ENCODE data around the gene CFAP410. TPM values are rescaled to one million over a fixed set of nuclear protein-coding genes. Genes with fewer than 3 reads are reported as not detected.

Gene CFAP410
- total RNA-seq, 1 donor from 2014 or later, result 20.6 TPM

DNA sequence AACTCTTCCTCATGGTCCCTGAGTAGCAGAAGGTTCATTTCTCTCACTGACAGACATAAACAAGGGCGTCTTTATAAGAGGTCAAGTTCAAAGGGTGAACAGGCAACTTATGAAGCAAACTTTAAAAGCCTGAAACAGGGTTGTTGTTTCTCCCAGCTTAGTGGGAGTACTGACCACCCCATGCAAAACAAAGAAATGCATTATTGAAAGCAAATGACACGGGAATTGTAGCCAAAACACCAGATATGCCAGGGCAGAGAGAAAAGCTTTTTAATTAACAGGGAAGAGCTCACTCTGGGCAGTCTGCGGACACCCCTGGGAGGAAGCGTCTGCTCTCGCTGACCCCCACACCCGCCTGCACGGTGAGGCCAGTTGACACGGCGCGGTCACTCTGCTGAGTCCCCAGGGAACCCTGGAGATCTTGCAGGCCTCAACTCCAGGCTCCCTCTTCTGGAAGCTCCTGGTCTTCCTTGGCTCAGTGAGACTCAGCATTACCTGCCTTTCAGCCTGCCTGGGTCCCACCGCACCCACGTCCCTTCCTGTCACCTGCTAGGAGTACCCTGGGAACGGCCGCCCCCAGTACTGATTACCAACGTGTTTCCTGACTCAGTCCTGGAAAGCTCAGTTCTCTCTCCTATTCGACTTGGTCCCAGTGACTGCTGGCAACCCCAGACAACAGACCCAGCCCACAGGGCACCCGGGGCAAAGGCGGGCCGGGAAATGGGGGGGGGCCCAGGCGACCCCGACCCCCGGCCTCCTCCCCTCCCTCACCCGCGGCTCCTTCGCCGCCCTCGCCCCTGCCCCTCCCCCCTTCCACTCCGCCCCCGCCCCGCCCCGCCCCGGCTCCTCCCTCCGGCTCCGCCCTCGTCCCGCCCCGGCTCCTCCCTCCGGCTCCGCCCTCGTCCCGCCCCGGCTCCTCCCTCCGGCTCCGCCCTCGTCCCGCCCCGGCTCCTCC, 972 bp downstream of the CFAP410 start:
- peak; percentile 84 for DNase-seq
- Mint-ChIP-seq H3K9me3 (ENCODE audit: unreplicated experiment) (peaks cover 10% of the 10 kb centered on the region), H3K27me3 (ENCODE audit: unreplicated experiment) (peaks cover 17% of the 10 kb centered on the region), H3K4me3 (ENCODE audit: unreplicated experiment) (peak overlapping the region; percentile 84), H3K36me3 (ENCODE audit: unreplicated experiment) (no peaks in the 10 kb centered on the region), H3K4me1 (ENCODE audit: low read depth, unreplicated experiment) (peaks cover 17% of the 10 kb centered on the region), H3K27ac (ENCODE audit: unreplicated experiment) (peak overlapping the region; percentile 83)
- TF ChIP-seq, protein P1, sequence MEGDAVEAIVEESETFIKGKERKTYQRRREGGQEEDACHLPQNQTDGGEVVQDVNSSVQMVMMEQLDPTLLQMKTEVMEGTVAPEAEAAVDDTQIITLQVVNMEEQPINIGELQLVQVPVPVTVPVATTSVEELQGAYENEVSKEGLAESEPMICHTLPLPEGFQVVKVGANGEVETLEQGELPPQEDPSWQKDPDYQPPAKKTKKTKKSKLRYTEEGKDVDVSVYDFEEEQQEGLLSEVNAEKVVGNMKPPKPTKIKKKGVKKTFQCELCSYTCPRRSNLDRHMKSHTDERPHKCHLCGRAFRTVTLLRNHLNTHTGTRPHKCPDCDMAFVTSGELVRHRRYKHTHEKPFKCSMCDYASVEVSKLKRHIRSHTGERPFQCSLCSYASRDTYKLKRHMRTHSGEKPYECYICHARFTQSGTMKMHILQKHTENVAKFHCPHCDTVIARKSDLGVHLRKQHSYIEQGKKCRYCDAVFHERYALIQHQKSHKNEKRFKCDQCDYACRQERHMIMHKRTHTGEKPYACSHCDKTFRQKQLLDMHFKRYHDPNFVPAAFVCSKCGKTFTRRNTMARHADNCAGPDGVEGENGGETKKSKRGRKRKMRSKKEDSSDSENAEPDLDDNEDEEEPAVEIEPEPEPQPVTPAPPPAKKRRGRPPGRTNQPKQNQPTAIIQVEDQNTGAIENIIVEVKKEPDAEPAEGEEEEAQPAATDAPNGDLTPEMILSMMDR (IDR thresholded peaks at IDR 0.05; ENCODE audit: partially characterized antibody, unreplicated experiment), result peak; percentile 17

DNA sequence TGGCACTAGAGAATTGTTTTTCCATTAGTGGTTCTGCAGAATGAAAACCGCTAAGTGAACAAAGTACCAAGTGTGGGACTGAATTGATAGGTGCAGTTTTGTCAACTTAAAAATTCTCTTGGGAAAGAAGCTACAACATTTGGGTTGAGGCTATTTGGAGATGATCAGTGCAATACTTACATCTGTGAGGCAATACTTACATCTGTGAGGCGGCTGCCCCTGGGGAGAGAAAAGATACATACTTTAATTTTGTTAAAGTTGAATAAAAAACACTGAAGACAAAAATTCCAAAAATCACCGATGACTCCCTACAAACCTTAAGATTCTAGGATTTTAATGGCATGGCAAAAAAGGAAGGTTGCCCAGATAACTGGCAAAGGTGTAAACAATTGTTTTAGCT, 1.7 kb downstream of the CFAP410 start:
- Mint-ChIP-seq H3K27me3 (ENCODE audit: unreplicated experiment) (peaks cover 19% of the 10 kb centered on the region), H3K9me3 (ENCODE audit: unreplicated experiment) (peaks cover 10% of the 10 kb centered on the region), H3K4me1 (ENCODE audit: low read depth, unreplicated experiment) (peaks cover 17% of the 10 kb centered on the region), H3K27ac (ENCODE audit: unreplicated experiment) (peak overlapping the region; percentile 83), H3K4me3 (ENCODE audit: unreplicated experiment) (peak overlapping the region; percentile 84), H3K36me3 (ENCODE audit: unreplicated experiment) (no peaks in the 10 kb centered on the region)
- DNase-seq, result no peak
- TF ChIP-seq, protein P1 (IDR thresholded peaks at IDR 0.05; ENCODE audit: partially characterized antibody, unreplicated experiment), result no peak

DNA sequence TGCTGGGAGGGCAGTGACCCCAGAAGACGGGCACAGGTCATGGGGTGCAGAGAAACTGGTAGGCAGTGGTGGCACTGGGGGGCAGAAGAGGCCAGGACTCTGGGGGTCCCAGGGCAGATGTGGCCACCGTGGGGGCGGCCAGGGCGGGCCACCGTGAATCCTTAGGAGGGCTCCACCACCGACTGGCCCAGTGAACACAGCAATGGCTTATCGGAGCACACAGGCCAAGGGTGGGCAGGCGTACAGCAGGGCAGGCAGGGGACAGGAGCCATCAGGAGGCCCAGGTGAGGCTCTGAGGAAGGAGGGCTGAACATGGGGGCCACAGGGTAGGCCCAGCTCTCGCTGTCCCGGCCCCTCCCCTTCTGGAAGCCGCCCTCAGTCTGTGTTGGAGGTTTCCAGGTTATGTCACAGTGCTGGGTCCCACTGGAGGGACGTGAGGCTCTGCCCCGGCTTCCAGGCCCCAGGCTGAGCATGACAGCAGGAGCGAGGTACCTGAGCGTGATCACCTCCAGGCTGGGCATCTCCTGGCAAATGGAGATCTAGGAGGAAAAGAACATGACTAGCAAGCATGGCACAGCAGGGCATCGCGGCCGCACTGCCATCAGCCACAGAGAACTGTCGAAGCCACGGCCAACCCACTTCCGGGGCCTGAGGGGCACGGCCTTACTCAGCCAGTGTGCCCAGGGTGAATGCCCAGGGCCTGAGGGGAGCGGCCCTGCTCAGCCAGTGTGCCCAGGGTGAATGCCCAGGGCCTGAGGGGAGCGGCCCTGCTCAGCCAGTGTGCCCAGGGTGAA, 3.7 kb downstream of the CFAP410 start:
- Mint-ChIP-seq H3K9me3 (ENCODE audit: unreplicated experiment) (peaks cover 15% of the 10 kb centered on the region), H3K36me3 (ENCODE audit: unreplicated experiment) (no peaks in the 10 kb centered on the region), H3K4me1 (ENCODE audit: low read depth, unreplicated experiment) (peaks cover 24% of the 10 kb centered on the region), H3K27ac (ENCODE audit: unreplicated experiment) (no peak overlapping the region), H3K4me3 (ENCODE audit: unreplicated experiment) (no peak overlapping the region), H3K27me3 (ENCODE audit: unreplicated experiment) (peaks cover 24% of the 10 kb centered on the region)
- no peak for DNase-seq
- TF ChIP-seq, protein P1 (IDR thresholded peaks at IDR 0.05; ENCODE audit: partially characterized antibody, unreplicated experiment), result no peak

DNA sequence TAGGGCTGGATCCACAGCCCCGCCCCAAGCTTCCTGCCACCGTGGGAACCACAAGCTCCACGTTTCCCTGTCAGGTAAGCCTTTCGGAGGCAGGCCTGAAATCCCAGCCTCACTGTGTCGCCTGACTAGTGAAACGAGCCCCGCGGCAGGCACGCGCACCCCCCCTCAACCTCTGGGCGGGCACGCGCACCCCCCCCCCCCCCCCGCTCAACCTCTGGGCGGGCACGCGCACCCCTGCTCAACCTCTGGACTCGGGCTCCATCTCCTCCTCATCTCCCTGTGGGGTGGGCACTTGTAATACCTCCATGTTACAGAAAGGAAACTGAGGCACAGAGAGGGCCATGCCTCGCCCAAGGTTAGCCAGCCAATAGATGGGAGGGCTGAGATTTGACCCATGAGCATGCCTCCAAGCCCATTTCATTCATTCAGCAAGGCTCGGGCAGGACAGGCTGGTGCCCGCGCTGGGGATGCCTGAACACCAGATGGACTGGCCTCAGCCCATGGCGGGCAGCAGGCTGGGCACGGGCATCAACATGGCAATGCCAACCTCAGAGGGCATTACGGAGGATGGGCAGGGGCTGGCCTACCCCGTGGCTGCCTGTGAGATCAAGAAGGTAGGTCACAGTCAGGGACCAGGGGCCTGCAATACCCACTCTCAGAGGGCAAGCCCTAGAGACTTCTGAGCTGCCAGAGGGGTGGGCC, 4.7 kb downstream of the CFAP410 start:
- H3K27me3 Mint-ChIP-seq (ENCODE audit: unreplicated experiment), result peaks cover 14% of the 10 kb centered on the region
- DNase-seq, result no peak
- no peak overlapping the region for H3K4me3 Mint-ChIP-seq (ENCODE audit: unreplicated experiment)
- no peaks in the 10 kb centered on the region for H3K36me3 Mint-ChIP-seq (ENCODE audit: unreplicated experiment)
- H3K4me1 Mint-ChIP-seq (ENCODE audit: low read depth, unreplicated experiment), result peaks cover 20% of the 10 kb centered on the region
- peaks cover 8% of the 10 kb centered on the region for H3K9me3 Mint-ChIP-seq (ENCODE audit: unreplicated experiment)
- H3K27ac Mint-ChIP-seq (ENCODE audit: unreplicated experiment), result no peak overlapping the region
- TF ChIP-seq, protein P1 (IDR thresholded peaks at IDR 0.05; ENCODE audit: partially characterized antibody, unreplicated experiment), result no peak
